NT2/D1 (cell line): Measurements from ENCODE around the gene LYPD6B.

Experiments used
- DNase-seq: peaks from one replicate; pipeline ENCODE4 v3.0.0-alpha.2; 2011; ENCODE audit warnings: low read depth, low spot score
- H3K27me3 ChIP-seq: 2 replicates; pipeline ENCODE4 v1.6.0; 2011; ENCODE audit warnings: mild to moderate bottlenecking; ENCODE audit not compliant: insufficient read length, insufficient read depth
- H3K36me3 ChIP-seq: 2 replicates; pipeline ENCODE4 v1.6.1; 2011; ENCODE audit warnings: mild to moderate bottlenecking, low read length, mixed read lengths; ENCODE audit not compliant: insufficient read depth, insufficient read length
- H3K4me1 ChIP-seq: 2 replicates; pipeline ENCODE4 v1.5.1; 2011; ENCODE audit not compliant: insufficient read depth, insufficient read length
- H3K4me3 ChIP-seq: 2 replicates; pipeline ENCODE4 v1.5.1; 2011; ENCODE audit warnings: low read depth; ENCODE audit not compliant: insufficient read length
- H3K9ac ChIP-seq: 2 replicates; pipeline ENCODE4 v1.6.0; 2011; ENCODE audit warnings: low read depth; ENCODE audit not compliant: insufficient read length
- H3K9me3 ChIP-seq: 2 replicates; pipeline ENCODE4 v1.5.1; 2011; ENCODE audit warnings: mild to moderate bottlenecking, low read length; ENCODE audit not compliant: insufficient read depth
- SUZ12 ChIP-seq: IDR thresholded peaks from 2 replicates; pipeline ENCODE4 v1.6.1; 2011; ENCODE audit not compliant: insufficient read length, insufficient read depth; ENCODE audit errors: extremely low read depth
- YY1 ChIP-seq: IDR thresholded peaks from 2 replicates; pipeline ENCODE4 v1.6.1; 2011; ENCODE audit not compliant: insufficient read length, insufficient read depth
- ZNF274 ChIP-seq: IDR thresholded peaks from 2 replicates; pipeline ENCODE4 v1.6.1; 2011; ENCODE audit warnings: mild to moderate bottlenecking, low read depth, low read length

The LYPD6B gene

GRCh38 chr2:149015501-149015900, 23.0 kb upstream of the LYPD6B start:
- TF ChIP-seq SUZ12 (no peak), ZNF274 (no peak), YY1 (no peak)
- H3K4me3 ChIP-seq, result no peak overlapping the region
- no peaks in the 10 kb centered on the region for H3K4me1 ChIP-seq
- no peaks in the 10 kb centered on the region for H3K27me3 ChIP-seq
- no peak for DNase-seq
- H3K36me3 ChIP-seq, result peaks cover 46% of the 10 kb centered on the region
- H3K9ac ChIP-seq, result no peak overlapping the region
- no peaks in the 10 kb centered on the region for H3K9me3 ChIP-seq

GRCh38 chr2:149015926-149016563, 22.5 kb upstream of the LYPD6B start:
- no peaks in the 10 kb centered on the region for H3K4me1 ChIP-seq
- H3K27me3 ChIP-seq, result no peaks in the 10 kb centered on the region
- H3K9ac ChIP-seq, result no peak overlapping the region
- no peaks in the 10 kb centered on the region for H3K9me3 ChIP-seq
- peaks cover 43% of the 10 kb centered on the region for H3K36me3 ChIP-seq
- no peak for DNase-seq
- TF ChIP-seq YY1 (no peak), ZNF274 (no peak), SUZ12 (no peak)
- no peak overlapping the region for H3K4me3 ChIP-seq

- H3K4me3 ChIP-seq, result no peak overlapping the region
- H3K9ac ChIP-seq, result no peak overlapping the region
- peaks cover 34% of the 10 kb centered on the region for H3K36me3 ChIP-seq
- no peak for TF ChIP-seq ZNF274
- no peaks in the 10 kb centered on the region for H3K4me1 ChIP-seq
- H3K27me3 ChIP-seq, result no peaks in the 10 kb centered on the region
- H3K9me3 ChIP-seq, result no peaks in the 10 kb centered on the region
- peak; percentile 79 for DNase-seq
Observed at GRCh38 chr2:149017116-149017985, 21.1 kb upstream of the LYPD6B start.

- TF ChIP-seq YY1 (no peak), ZNF274 (no peak), SUZ12 (no peak)
- Histone ChIP-seq H3K4me1 (no peaks in the 10 kb centered on the region), H3K36me3 (peaks cover 24% of the 10 kb centered on the region), H3K27me3 (no peaks in the 10 kb centered on the region), H3K9ac (no peak overlapping the region), H3K9me3 (no peaks in the 10 kb centered on the region), H3K4me3 (no peak overlapping the region)
- no peak for DNase-seq
Observed at GRCh38 chr2:149018981-149019380, 19.5 kb upstream of the LYPD6B start.

- Histone ChIP-seq H3K4me3 (no peak overlapping the region), H3K36me3 (peaks cover 27% of the 10 kb centered on the region), H3K9ac (no peak overlapping the region), H3K27me3 (no peaks in the 10 kb centered on the region), H3K9me3 (no peaks in the 10 kb centered on the region), H3K4me1 (no peaks in the 10 kb centered on the region)
- DNase-seq, result no peak
- no peak for TF ChIP-seq YY1
- TF ChIP-seq SUZ12, result no peak
- TF ChIP-seq ZNF274, result no peak
Observed at GRCh38 chr2:149019768-149020167, 18.7 kb upstream of the LYPD6B start.

- H3K36me3 ChIP-seq, result peaks cover 27% of the 10 kb centered on the region
Observed at GRCh38 chr2:149020432-149020851, 18.1 kb upstream of the LYPD6B start.

GRCh38 chr2:149021271-149021719, 17.2 kb upstream of the LYPD6B start:
- peaks cover 27% of the 10 kb centered on the region for H3K36me3 ChIP-seq
- H3K9me3 ChIP-seq, result no peaks in the 10 kb centered on the region
- no peak overlapping the region for H3K4me3 ChIP-seq
- no peak overlapping the region for H3K9ac ChIP-seq
- no peak for TF ChIP-seq YY1
- no peak for TF ChIP-seq SUZ12
- no peak for TF ChIP-seq ZNF274
- no peaks in the 10 kb centered on the region for H3K4me1 ChIP-seq
- no peaks in the 10 kb centered on the region for H3K27me3 ChIP-seq
- DNase-seq, result no peak

More at GRCh38 chr2:149020432-149020851, 18.1 kb upstream of the LYPD6B start:
- Histone ChIP-seq H3K27me3 (no peaks in the 10 kb centered on the region), H3K4me3 (no peak overlapping the region), H3K4me1 (no peaks in the 10 kb centered on the region), H3K9me3 (no peaks in the 10 kb centered on the region), H3K9ac (no peak overlapping the region)
- DNase-seq, result no peak
- TF ChIP-seq ZNF274 (no peak), YY1 (no peak), SUZ12 (no peak)
